ENCODE data around the gene ZNF689.

DNA sequence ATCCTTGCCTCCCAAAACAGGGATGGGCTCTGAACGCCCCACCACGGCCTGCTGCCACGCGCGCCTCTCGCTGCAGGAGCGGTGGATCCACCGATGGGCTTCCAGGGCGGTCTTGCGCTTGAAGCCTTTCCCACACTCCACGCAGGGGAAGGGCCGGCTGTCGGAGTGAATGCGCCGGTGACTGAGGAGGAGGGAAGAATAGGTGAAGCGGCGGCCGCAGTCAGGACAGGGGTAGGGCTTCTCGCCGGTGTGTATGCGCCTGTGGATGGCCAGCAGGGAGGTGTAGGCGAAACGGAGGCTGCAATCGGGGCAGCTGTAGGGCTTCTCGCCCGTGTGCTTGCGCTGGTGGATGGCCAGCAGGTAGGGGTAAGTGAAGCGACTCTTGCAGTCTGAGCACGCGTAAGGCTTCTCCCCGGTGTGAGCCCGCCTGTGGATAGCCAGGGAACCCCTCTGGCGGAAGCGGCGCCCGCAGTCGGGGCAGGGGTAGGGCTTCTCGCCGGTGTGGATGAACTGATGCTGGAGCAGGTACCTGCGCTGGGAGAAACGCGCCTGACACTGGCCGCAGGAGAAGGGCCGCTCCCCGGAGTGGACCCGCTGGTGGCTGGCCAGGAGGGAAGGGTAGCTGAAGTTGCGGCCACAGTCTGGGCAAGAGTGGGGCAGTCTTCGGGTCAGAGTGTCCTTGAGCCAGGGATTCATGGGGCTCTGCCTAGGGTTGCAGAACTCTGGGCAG is 27.4 kb downstream of the ZNF689 start:
- TF ChIP-seq, protein P1, sequence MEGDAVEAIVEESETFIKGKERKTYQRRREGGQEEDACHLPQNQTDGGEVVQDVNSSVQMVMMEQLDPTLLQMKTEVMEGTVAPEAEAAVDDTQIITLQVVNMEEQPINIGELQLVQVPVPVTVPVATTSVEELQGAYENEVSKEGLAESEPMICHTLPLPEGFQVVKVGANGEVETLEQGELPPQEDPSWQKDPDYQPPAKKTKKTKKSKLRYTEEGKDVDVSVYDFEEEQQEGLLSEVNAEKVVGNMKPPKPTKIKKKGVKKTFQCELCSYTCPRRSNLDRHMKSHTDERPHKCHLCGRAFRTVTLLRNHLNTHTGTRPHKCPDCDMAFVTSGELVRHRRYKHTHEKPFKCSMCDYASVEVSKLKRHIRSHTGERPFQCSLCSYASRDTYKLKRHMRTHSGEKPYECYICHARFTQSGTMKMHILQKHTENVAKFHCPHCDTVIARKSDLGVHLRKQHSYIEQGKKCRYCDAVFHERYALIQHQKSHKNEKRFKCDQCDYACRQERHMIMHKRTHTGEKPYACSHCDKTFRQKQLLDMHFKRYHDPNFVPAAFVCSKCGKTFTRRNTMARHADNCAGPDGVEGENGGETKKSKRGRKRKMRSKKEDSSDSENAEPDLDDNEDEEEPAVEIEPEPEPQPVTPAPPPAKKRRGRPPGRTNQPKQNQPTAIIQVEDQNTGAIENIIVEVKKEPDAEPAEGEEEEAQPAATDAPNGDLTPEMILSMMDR (IDR thresholded peaks at IDR 0.05; ENCODE audit: low read depth, low read length, poor library complexity, severe bottlenecking) = no peak
- TF ChIP-seq EZH2phosphoT487 (IDR thresholded peaks at IDR 0.05; ENCODE audit: borderline replicate concordance, low read length) = no peak

Measured in DOHH2 (cell line).